SK-N-SH (cell line): ENCODE measurements around the gene NEURL2. TPM values are rescaled to one million over a fixed set of nuclear protein-coding genes. Genes with fewer than 3 reads are reported as not detected.

ENCODE experiments used
- CTCF ChIA-PET: fragments of 300-600, 350-600 bp; formaldehyde crosslinking; extraction: SDS; loops from one replicate; lab custom pipeline; 2021; lab: Yijun Ruan, JAX
- POLR2A ChIA-PET: fragments of 350-600 bp; sonication (Branson Sonifier 250); formaldehyde crosslinking; extraction: SDS; loops from one replicate; lab custom pipeline; 2020; ENCODE audit warnings: antibody characterized with exemption, inconsistent platforms; lab: Yijun Ruan, JAX
- DNase-seq: peaks from one replicate; pipeline ENCODE4 v3.0.0; 2012
- H2AFZ ChIP-seq: fragments of 200-600 bp; sonication (generic); 2 replicates; pipeline ENCODE4 v1.8.1; 2016; ENCODE audit warnings: antibody characterized with exemption, mild to moderate bottlenecking, low read depth
- H3F3A ChIP-seq: fragments of 200-600 bp; sonication (generic); replicated peaks from 2 replicates; pipeline ENCODE3; 2016; ENCODE audit warnings: antibody characterized with exemption, mild to moderate bottlenecking; ENCODE audit not compliant: insufficient read depth
- H3K27ac ChIP-seq, 2 experiments: fragments of 200-500 bp in 1 of 2; fragments of 200-600 bp in 1 of 2; sonication (Bioruptor generic) in 1 of 2; sonication (generic), shearing (Covaris generic) in 1 of 2; 2 replicates each; pipeline versions ENCODE4 v1.5.1 to v1.6.1; 2014 to 2016; ENCODE audit warnings: low read depth in 2 of 2, inconsistent platforms in 1 of 2, low read length in 1 of 2, mild to moderate bottlenecking in 1 of 2, mixed read lengths in 1 of 2
- H3K27me3 ChIP-seq: fragments of 200-600 bp; sonication (generic), shearing (Covaris generic); 2 replicates; pipeline ENCODE4 v1.6.1; 2016; ENCODE audit warnings: mixed run types; ENCODE audit not compliant: insufficient read depth
- H3K36me3 ChIP-seq, 2 experiments: fragments of 200-500 bp in 1 of 2; fragments of 200-600 bp in 1 of 2; sonication (Bioruptor generic) in 1 of 2; sonication (generic) in 1 of 2; replicated peaks in 1 of 2; 2 replicates each; pipeline versions ENCODE3 to v1.5.1; 2014 to 2016; ENCODE audit warnings: low read length in 1 of 2, mild to moderate bottlenecking in 1 of 2; ENCODE audit not compliant: insufficient read depth in 2 of 2, control insufficient read depth in 1 of 2
- H3K4me1 ChIP-seq, 2 experiments: fragments of 200-500 bp in 1 of 2; fragments of 200-600 bp in 1 of 2; sonication (Bioruptor generic) in 1 of 2; sonication (generic), shearing (Covaris generic) in 1 of 2; 2 replicates each; pipeline versions ENCODE4 v1.5.1 to v1.6.1; 2014 to 2016; ENCODE audit warnings: low read depth in 1 of 2, low read length in 1 of 2, mixed run types in 1 of 2; ENCODE audit not compliant: insufficient read depth in 2 of 2, control insufficient read depth in 1 of 2
- H3K4me2 ChIP-seq: fragments of 200-600 bp; sonication (generic), shearing (Covaris generic); 2 replicates; pipeline ENCODE4 v1.6.1; 2017; ENCODE audit warnings: mixed run types
- H3K4me3 ChIP-seq, 2 experiments: fragments of 200-500 bp in 1 of 2; fragments of 200-600 bp in 1 of 2; sonication (Bioruptor generic) in 1 of 2; sonication (generic), shearing (Covaris generic) in 1 of 2; 2 replicates each; pipeline versions ENCODE4 v1.5.1 to v1.8.1; 2014 to 2016; ENCODE audit warnings: low read depth in 2 of 2, inconsistent platforms in 1 of 2, low read length in 1 of 2, mild to moderate bottlenecking in 1 of 2, mixed read lengths in 1 of 2, moderate library complexity in 1 of 2
- H3K79me2 ChIP-seq: fragments of 200-600 bp; sonication (generic); 2 replicates; pipeline ENCODE4 v1.8.1; 2017; ENCODE audit warnings: mild to moderate bottlenecking; ENCODE audit not compliant: insufficient read depth
- H3K9ac ChIP-seq: fragments of 200-600 bp; sonication (generic); 2 replicates; pipeline ENCODE4 v1.6.1; 2017; ENCODE audit warnings: mixed run types
- H3K9me2 ChIP-seq: fragments of 200-600 bp; sonication (generic); 2 replicates; pipeline ENCODE4 v1.6.1; 2017; ENCODE audit warnings: mixed run types
- H3K9me3 ChIP-seq: fragments of 200-600 bp; sonication (generic); 2 replicates; pipeline ENCODE4 v1.6.1; 2017; ENCODE audit warnings: mixed run types, mild to moderate bottlenecking, moderate library complexity
- H4K20me1 ChIP-seq: fragments of 200-600 bp; sonication (generic); 2 replicates; pipeline ENCODE4 v1.6.1; 2017; ENCODE audit warnings: mild to moderate bottlenecking, mixed run types; ENCODE audit not compliant: insufficient read depth
- ELF1 ChIP-seq: IDR thresholded peaks from 2 replicates; pipeline ENCODE4 v1.4.0; 2012
- EP300 ChIP-seq, 2 experiments: IDR thresholded peaks; 2 replicates each; pipeline versions ENCODE4 v1.4.0 to v1.6.1; 2012; ENCODE audit warnings: borderline replicate concordance in 1 of 2, low read depth in 1 of 2, low read length in 1 of 2
- FOSL2 ChIP-seq: IDR thresholded peaks from 2 replicates; pipeline ENCODE4 v1.4.0; 2012; ENCODE audit warnings: low read depth, mild to moderate bottlenecking, moderate library complexity, borderline replicate concordance
- FOXJ3 ChIP-seq: sonication (generic); formaldehyde crosslinking; IDR thresholded peaks from 2 replicates; pipeline ENCODE4 v1.5.1; 2020; ENCODE audit warnings: mild to moderate bottlenecking, missing genetic modification reagents
- GABPA ChIP-seq: IDR thresholded peaks from 2 replicates; pipeline ENCODE4 v1.4.0; 2012; ENCODE audit warnings: low read depth, mild to moderate bottlenecking
- MAX ChIP-seq: IDR thresholded peaks from 2 replicates; pipeline ENCODE4 v1.4.0; 2012; ENCODE audit warnings: low read depth
- NRF1 ChIP-seq: IDR thresholded peaks from 2 replicates; pipeline ENCODE4 v1.6.1; 2012; ENCODE audit warnings: low read depth, mild to moderate bottlenecking, low read length
- RAD21 ChIP-seq: IDR thresholded peaks from 2 replicates; pipeline ENCODE4 v1.6.1; 2012; ENCODE audit warnings: mild to moderate bottlenecking, low read length
- RXRA ChIP-seq: IDR thresholded peaks from 2 replicates; pipeline ENCODE4 v1.4.0; 2012; ENCODE audit warnings: low read depth, mild to moderate bottlenecking, borderline replicate concordance
- SMC3 ChIP-seq: IDR thresholded peaks from 2 replicates; pipeline ENCODE4 v1.6.1; 2012; ENCODE audit warnings: low read depth, low read length, improper control_type of control experiment
- TAF1 ChIP-seq: IDR thresholded peaks from 2 replicates; pipeline ENCODE4 v1.6.1; 2012; ENCODE audit warnings: low read depth, mild to moderate bottlenecking, low read length, moderate library complexity, borderline replicate concordance
- USF1 ChIP-seq: IDR thresholded peaks from 2 replicates; pipeline ENCODE4 v1.4.0; 2012; ENCODE audit warnings: low read depth, borderline replicate concordance
- USF2 ChIP-seq: fragments of 150-350 bp; IDR thresholded peaks from 2 replicates; pipeline ENCODE4 v1.6.1; 2017; ENCODE audit warnings: antibody characterized with exemption, low read length, low read depth, borderline replicate concordance
- WGBS: methylation state at CpG from one replicate; pipeline ENCODE4 v1.1.6; 2017; ENCODE audit warnings: low lambda C conversion rate; 5-methylcytosine and 5-hydroxymethylcytosine counted together
- polyA plus RNA-seq, 3 experiments: library from polyadenylated mRNA; depleted of rRNA; stranded (reverse); fragments of >200 nt; gene quantifications; 2 replicates each; pipeline ENCODE4 v1.2.3, GENCODE V29; 2012
- TF ChIP-seq, protein P1 (sequence below): fragments of 150-350 bp; IDR thresholded peaks from 2 replicates; pipeline ENCODE4 v1.6.1; 2016; ENCODE audit warnings: mild to moderate bottlenecking, low read depth, low read length

NEURL2 gene
- polyA plus RNA-seq, 1 of the 3 experiments (the other 2 are of a cell fraction): 3.5 TPM

DNA sequence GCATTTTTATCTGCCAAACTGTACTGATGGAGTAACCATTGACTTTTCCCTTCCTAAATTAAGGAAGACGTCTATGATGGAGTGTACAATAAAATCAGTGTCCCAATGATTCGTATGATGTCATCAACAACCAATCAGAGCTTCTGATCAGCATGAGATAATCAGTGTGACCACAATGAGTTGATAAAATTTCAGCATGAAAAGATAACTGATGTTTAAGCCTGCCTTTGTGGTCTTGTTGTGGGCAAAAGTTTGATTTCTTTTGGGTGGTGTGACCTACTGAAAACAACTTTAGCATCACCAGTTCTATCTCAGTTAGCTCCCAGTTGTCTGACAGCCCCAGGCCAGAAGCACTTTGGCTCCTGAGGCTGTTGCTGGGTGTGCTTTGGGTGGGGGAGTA, 46.8 kb upstream of the NEURL2 start:
- no peak for DNase-seq
- Histone ChIP-seq H3K4me1 (peaks cover 10 to 26% of the 10 kb centered on the region in 2 experiments; a peak in 3 of 4 replicates), H4K20me1 (peaks cover 20% of the 10 kb centered on the region; the same call in 1 of the 2 replicates), H3K27me3 (no peaks in the 10 kb centered on the region), H2AFZ (no peak overlapping the region), H3K9me2 (no peaks in the 10 kb centered on the region), H3K79me2 (peaks cover 57% of the 10 kb centered on the region), H3K4me2 (no peak overlapping the region), H3K36me3 (peaks cover 37 to 42% of the 10 kb centered on the region in 2 experiments), H3K27ac (no peak overlapping the region), H3F3A (peaks cover 11% of the 10 kb centered on the region), H3K9me3 (no peaks in the 10 kb centered on the region), H3K4me3 (no peak overlapping the region), H3K9ac (no peak overlapping the region)
- 56% methylated on average over 2 of the region's 2 CpGs for WGBS
- TF ChIP-seq USF2: no peak
- TF ChIP-seq GABPA: no peak
- TF ChIP-seq, protein P1, sequence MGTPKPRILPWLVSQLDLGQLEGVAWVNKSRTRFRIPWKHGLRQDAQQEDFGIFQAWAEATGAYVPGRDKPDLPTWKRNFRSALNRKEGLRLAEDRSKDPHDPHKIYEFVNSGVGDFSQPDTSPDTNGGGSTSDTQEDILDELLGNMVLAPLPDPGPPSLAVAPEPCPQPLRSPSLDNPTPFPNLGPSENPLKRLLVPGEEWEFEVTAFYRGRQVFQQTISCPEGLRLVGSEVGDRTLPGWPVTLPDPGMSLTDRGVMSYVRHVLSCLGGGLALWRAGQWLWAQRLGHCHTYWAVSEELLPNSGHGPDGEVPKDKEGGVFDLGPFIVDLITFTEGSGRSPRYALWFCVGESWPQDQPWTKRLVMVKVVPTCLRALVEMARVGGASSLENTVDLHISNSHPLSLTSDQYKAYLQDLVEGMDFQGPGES: no peak
- no peak for TF ChIP-seq ELF1
- TF ChIP-seq RAD21: no peak
- TF ChIP-seq EP300 (IDR thresholded peaks at IDR 0.05; ENCODE audit: borderline replicate concordance in 1 of 2, low read depth in 1 of 2, low read length in 1 of 2): no peak
- TF ChIP-seq TAF1: no peak
- TF ChIP-seq SMC3: no peak
- no peak for TF ChIP-seq FOXJ3 (CRISPR knock-in tag)
- no peak for TF ChIP-seq RXRA
- no peak for TF ChIP-seq NRF1
- no peak for TF ChIP-seq FOSL2
- no peak for TF ChIP-seq MAX
- TF ChIP-seq USF1: no peak
- ChIA-PET POLR2A (no interaction called here), CTCF (interaction anchor here (0.9 to 5.0 kb wide), 5 partner anchors 11 to 48 kb away, joined by 3 to 24 read pairs (median 4); no protein-coding TSS in a partner anchor)
